NCI-H1417 treated with DMSO at 0.1 percent for 48 hours (cell line): ENCODE results near the gene LRFN2.

Experiments used
- DNase-seq: peaks from one replicate; lab custom pipeline; 2025; lab: John Stamatoyannopoulos, UW

LRFN2 gene

GRCh38 chr6:40349901-40350746 lies 237.0 kb downstream of the LRFN2 start:
- no peak for DNase-seq

DNA sequence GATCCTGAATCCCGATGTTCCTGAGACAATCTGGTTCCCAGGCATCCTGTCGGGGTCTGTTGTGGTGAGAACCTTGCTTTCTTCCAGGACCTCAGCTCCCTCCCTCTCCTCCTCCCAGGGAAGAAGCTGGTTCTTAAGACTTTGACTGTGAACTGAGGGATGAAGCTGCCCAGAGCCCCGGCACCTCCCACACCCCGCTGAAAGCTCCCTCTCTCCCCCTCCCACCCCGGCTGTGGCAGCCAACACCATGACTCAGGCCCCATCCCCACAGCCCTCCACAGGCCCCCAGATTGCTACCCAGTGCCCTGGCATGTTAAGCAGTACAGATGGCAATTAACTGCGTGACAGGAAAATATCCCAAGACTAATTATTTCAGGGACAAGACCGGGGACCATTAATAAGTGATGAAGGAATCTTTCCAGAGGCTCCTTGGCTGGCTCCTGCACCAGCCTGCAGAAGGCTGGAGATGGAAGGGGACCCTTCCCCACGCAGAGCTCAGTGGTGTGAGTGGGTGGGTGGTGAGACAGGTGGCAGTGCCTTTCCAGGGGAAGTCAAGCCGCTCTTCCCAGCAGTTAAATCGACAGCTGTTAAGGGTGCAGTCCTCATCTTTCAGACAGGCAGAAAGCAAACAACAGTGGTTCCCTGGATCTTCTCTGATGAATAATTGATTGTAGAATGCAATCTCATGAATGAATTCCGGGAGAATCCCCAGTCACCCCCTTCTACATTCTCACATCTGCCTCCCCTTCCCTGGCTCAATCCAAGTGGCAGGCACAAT lies 237.9 kb downstream of the LRFN2 start:
- no peak for DNase-seq

DNA sequence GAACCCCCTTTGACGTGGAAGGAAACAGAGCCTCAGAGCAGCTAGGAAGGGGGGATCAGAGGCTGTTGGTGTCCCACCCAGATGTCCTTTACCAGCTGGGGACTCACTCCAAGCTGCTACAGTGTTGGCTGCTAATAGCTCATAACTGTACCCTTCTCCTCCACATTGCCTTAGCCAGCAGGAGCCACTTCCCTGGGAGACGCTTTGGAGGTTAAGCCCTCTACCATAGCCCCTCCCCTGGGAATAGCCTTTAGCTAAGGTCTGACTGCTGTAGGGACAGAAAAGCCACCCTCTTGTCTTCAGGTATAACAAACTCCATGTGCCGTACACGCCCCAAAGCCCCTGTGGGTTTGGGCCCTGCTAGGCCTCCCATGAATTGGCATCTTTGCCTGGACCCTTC lies 238.6 kb downstream of the LRFN2 start:
- DNase-seq: no peak

GRCh38 chr6:40347571-40348011 lies 239.6 kb downstream of the LRFN2 start:
- no peak for DNase-seq

GRCh38 chr6:40346246-40346645 lies 240.9 kb downstream of the LRFN2 start:
- DNase-seq: no peak

GRCh38 chr6:40344566-40345167 lies 242.5 kb downstream of the LRFN2 start:
- no peak for DNase-seq

GRCh38 chr6:40343877-40344565 lies 243.1 kb downstream of the LRFN2 start:
- DNase-seq: no peak

GRCh38 chr6:40343318-40343876 lies 243.8 kb downstream of the LRFN2 start:
- DNase-seq: no peak

- DNase-seq: no peak
These were observed 244.4 kb downstream of the LRFN2 start for GRCh38 chr6:40342723-40343122.

DNA sequence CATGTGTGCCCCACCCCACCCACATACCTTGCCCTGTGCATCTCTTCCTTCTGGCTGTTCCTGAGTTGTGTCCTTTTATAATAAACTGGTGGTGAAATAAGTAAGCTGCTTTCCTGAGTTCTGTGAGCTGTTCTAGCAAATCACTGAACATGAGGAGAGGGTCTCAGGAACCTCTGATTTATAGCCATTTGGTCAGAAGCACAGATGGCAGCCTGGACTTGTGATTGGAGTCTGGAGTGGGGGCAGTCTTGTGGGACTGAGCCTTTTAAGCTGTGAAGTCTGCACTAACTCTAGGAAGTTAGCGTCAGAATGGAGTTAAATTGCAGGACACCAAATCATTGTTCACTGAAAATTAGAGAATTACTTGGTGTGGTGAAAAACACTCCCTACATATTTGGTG lies 245.4 kb downstream of the LRFN2 start:
- DNase-seq: no peak
